CD4-positive, alpha-beta T cell treated with Interleukin-15 for 4 hours (primary cell): Measurements from ENCODE around the gene GRID2.

Source experiments
- DNase-seq: peaks from one replicate; pipeline ENCODE4 v3.0.0-alpha.2; 2020; ENCODE audit warnings: low spot score

The GRID2 gene

GRCh38 chr4:93414041-93414550 lies 1110.3 kb downstream of the GRID2 start:
- DNase-seq = no peak

DNA sequence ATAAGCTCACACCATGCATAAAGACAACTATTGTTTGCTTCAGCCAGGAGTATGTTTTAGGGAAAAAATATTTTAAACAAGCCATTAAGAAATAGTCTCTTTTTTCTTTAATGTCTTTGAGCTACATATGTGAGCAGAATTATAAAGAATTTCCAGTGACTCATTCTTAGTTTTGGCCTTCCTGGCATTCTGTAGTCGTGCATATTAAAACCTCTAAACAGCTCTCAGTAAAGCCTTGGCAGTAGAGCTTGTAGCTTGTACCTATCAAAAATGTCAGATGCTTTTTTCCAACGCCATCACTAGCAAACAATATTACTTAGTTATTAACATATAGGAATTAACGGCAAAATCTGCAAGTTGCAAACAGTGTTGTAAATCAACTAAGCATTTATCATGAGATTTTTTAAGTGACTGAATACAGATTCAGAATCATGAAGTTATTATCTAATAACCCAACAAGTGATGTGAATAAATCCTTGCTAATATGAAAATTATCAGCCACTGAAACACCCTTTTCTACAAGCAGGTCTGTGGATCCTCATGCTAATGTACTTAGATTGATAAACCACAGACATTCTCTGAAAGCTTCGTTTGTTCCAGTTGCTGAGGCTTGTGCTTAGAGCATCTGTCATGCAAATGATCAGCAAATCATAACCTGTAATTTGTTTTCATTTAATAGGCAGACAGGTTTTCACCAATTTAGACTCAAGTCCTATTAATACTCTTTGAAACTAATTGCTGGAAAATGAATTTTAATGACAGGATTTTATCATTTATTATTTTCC lies 1112.8 kb downstream of the GRID2 start:
- DNase-seq = no peak

DNA sequence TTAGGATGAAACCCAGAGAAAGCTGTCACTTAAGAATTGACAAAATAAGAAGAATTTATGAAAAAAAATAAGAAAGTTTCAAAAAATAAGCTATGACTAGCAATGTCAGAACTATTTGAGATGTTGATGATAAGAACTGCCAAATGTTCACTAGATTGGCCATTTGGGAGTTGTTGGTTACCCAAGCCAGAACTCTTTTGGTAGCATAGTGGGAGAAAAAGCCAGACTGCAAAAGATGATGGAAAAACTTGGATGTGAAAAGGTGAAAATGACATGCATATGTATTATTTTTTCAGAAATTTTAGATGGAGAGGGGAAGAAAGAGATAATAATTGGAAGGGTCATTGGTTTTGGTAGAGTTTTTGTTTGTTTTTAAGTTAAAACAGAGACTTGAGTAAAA lies 1127.6 kb downstream of the GRID2 start:
- no peak for DNase-seq

GRCh38 chr4:93433840-93434239 lies 1130.1 kb downstream of the GRID2 start:
- no peak for DNase-seq

GRCh38 chr4:93436000-93436626 lies 1132.3 kb downstream of the GRID2 start:
- no peak for DNase-seq

DNA sequence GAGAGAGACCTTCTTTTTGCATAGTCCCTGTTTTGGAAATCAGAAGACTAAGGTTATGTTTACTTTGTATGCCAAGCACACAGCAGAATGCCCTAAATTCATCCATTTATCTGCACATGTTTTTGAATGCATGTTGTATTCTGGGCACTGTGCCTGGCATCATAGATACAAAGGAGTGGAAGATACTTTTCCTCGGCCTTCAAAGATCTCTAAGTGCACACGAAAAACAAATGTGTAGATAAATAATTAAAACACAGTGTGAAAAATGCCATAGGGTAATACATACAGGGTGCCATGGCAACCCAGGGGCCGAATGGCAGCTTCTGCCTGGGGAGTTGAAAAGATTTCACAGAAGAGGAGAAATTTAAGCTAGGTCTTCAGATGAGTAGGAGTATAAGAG lies 1134.2 kb downstream of the GRID2 start:
- no peak for DNase-seq

GRCh38 chr4:93444860-93445259 lies 1141.1 kb downstream of the GRID2 start:
- no peak for DNase-seq

DNA sequence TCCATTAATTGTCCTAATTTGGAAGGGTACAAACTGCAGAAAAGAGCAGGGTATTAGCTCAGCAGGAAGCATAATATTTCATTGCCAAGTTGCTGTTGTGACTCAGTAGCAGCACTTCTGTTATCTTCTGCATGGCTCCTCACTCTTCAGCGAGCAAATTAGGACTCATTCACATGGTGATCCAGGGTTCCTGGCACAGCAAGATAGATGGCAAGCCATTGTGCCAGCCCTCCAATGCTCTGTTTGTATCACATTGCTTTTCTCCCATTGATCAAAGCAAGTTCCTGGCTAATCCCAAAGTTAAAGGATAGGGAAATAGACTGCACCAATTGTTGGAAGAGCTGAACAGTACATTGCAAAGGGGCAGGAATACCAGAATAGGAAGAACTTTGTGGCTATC lies 1142.3 kb downstream of the GRID2 start:
- DNase-seq = no peak

GRCh38 chr4:93448691-93449293 lies 1145.0 kb downstream of the GRID2 start:
- no peak for DNase-seq

- DNase-seq = no peak
Measured at GRCh38 chr4:93451954-93452353, 1148.2 kb downstream of the GRID2 start.

DNA sequence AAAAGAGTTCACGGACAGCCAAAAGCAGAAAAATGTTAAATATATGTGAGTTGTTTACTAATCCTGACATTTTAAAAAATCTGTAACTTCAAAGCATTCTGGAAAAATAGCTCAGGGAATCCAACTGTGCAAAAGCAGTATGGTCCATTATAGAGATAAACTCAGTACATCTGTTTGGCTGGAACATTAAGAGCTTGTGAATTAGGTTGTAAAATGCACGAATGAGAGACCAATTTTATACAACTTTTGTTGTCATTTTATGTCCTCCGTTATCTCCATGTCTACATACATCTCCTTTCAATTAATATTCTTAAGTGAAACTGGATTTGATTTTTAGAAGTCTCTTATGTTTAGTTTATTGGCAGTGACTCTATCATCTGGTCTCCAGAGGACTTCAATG lies 1157.8 kb downstream of the GRID2 start:
- no peak for DNase-seq

GRCh38 chr4:93466446-93466845 lies 1162.7 kb downstream of the GRID2 start:
- no peak for DNase-seq

GRCh38 chr4:93467484-93468155 lies 1163.9 kb downstream of the GRID2 start:
- DNase-seq = no peak

DNA sequence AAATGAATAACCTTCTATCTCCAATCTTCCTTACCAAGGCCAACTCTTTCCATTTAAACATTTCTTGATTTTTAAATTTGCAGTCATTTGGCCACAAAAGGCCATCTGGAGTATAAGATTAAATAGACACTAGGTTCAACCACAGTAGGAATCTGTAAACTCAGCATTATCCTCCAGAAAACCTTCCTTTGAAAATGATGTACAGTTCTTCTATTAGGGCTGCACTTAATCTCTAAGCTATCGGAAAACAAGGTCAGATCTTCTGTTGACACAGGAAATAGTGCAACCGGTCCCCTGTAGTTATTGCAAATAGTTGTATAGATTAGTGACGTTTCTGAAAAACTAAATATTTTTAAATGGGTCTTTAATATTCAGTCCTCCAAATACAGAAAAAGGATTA lies 1165.8 kb downstream of the GRID2 start:
- no peak for DNase-seq

DNA sequence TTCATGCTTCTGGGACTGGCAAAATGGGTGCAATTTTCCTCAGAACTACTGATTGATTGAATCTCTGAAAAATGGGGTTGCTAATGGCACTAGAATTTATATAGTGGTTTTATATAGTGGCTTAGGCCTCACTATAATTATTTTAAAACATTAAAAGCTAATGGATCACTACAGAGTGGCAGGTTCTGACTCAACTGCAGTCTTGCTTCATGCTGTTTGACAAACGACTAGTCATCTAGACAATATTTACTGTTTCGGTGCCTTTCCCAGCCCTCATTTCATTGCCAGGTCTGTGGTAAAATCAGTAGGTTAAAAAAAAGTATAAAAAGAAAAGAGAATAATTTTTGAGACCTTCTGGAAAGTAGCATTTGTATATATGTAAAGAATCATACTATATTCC lies 1172.0 kb downstream of the GRID2 start:
- DNase-seq = no peak

DNA sequence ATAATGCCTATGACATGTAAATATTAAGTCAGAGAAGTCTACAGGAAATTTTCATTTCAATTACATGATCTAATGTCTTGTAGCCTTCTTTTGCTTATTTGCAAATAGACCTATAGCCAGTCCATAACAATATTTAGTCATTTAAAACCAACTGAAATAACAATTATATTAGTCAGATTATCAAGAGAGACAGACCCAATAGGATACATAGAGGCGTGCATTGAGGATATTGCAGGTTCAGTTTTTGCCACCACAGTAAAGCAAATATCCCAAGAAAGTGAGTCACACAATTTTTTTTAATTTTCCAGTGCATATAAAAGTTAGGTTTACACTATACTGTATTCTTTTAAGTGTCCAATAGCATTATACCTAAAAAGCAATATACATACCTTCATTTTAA lies 1175.0 kb downstream of the GRID2 start:
- DNase-seq = no peak

GRCh38 chr4:93480452-93480851 lies 1176.7 kb downstream of the GRID2 start:
- DNase-seq = no peak

GRCh38 chr4:93495346-93495745 lies 1191.6 kb downstream of the GRID2 start:
- DNase-seq = no peak

DNA sequence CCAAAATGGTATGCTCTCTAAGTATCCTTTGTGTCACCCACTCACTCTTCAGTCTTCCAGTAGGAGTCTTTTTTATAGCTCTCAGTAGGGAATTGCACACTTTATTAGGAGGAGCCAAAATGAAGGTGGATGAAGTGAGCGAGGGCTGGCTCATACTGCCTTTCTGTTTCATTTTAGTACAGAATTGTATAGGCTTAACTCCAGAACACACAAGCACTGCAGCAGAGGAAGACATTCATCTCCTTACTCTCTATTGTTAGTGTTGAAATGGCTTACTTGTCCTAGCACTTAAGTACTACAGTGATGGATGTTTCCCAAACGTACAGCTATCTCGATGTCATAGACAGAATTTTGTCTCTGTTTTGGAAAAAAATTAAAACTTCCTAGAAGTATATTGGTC lies 1197.5 kb downstream of the GRID2 start:
- no peak for DNase-seq

DNA sequence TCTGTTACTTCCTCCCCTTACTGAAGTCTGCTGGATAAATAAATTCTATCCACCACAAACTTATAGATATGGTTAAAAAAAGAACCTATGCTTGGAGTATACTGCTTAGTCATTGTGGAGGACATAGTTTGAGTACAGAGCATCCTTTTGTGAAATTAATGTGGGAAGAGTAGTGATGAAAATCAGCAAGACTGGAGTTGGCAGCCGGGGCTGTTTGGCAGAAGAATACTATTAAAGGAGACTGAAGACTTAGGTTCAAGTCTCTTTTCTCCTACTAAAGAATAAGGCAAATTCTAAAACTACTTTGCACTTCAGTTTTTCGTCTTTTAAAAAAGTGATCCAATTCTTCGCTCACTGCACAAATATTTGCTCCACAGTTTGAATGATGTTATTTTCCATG lies 1198.2 kb downstream of the GRID2 start:
- DNase-seq = no peak

- no peak for DNase-seq
Measured at GRCh38 chr4:93502991-93503390, 1199.2 kb downstream of the GRID2 start.

DNA sequence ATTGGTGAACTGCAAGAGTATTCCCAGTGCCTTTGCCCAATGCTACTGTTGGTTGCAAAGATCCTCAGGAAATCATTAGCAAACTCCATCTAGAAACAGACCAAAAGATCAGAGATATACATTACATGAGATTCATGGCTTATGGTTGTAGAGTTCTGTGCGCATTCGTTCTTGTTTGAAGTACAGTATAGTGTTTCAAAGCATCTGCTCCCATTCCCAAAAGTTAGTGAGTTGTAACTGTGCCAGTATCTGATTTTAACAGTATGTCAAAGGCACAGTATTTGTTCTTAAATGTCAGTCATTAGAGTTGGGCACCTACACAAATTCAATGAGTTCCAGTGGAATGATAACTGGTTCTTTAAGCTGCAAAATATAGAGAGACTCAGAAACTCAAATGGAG lies 1210.1 kb downstream of the GRID2 start:
- DNase-seq = no peak

- DNase-seq = no peak
Measured at GRCh38 chr4:93515208-93515607, 1211.4 kb downstream of the GRID2 start.
